Islet of Langerhans (tissue), 1 donor: ENCODE data around the gene PSMD8.
"Not testable (repeated sequence)": the region's sequence is repeated elsewhere in the genome, so short reads cannot be mapped to it uniquely, and the experiment has no call there.

Source experiments
- FAIRE-seq: peaks from one replicate; lab custom pipeline; 2011; peaks lifted over from hg19 to GRCh38; lab: Jason Lieb, UNC

PSMD8 gene

GRCh38 chr19:38374332-38375097, at the start of gene PSMD8:
PSMD8 (plus strand) TSS chr19:38374571; CDS start chr19:38374602, 31 bp downstream.
- FAIRE-seq = peak; percentile 82

- FAIRE-seq = no peak
These were observed 47.8 kb upstream of the PSMD8 start for GRCh38 chr19:38326591-38326990.

DNA sequence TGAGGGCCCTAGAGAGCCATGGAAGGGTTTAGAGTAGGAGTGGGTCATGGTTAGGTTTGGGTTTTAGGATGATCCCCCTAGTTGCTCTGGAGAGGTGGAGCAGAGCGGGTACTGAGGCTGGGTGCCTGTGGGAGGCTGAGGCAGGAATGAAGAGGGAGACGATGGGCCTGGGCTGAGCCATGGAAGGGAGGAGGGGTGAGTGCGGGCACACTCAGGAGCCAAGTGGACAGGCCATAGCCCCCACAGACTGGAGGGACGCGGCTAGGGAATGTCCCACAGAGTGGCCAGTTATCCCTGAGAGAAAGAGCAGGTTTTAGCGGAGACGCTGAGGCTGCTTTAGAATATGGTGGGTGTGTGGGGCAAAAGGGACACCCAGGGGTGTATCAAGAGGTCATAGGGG, 44.7 kb upstream of the PSMD8 start:
- no peak for FAIRE-seq

GRCh38 chr19:38331728-38332127, 42.6 kb upstream of the PSMD8 start:
- no peak for FAIRE-seq

- FAIRE-seq = no peak
These were observed 41.1 kb upstream of the PSMD8 start for GRCh38 chr19:38333245-38333644.

GRCh38 chr19:38335949-38336637, 38.3 kb upstream of the PSMD8 start:
- FAIRE-seq = no peak

DNA sequence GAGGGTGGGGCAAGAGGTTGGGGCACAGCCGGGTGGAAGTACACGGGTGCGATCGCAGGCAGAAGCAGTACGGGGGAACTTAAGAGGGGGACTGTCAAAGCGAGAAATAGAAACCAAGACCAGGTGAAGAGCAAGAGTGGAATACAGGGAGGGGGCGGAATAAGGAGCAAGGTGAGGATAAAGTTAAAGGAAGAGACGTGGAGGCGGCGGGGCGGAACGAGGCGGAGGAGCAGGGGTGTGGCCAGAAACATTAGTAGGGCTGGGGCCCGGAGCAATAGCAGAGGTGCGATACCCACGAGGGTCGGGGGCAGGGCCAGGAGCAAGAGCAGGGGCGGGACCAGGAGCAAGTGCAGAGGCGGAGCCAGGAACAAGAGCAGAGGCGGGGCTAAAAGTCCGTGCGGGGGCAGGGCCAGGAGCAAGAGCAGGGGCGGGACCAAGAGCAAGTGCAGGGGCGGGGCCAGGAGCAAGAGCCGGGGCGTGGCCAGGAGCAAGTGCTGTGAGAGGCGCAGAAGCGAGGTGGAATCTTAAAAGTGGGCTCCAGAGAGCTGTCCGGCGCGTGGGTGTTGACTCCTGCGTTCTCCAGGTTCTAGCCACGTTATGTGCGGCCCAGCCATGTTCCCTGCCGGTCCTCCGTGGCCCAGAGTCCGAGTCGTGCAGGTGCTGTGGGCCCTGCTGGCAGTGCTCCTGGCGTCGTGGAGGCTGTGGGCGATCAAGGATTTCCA, 37.6 kb upstream of the PSMD8 start:
- no peak for FAIRE-seq

GRCh38 chr19:38337360-38337653, 37.1 kb upstream of the PSMD8 start:
- FAIRE-seq = no peak

GRCh38 chr19:38339011-38339410, 35.4 kb upstream of the PSMD8 start:
- not testable (repeated sequence) for FAIRE-seq

DNA sequence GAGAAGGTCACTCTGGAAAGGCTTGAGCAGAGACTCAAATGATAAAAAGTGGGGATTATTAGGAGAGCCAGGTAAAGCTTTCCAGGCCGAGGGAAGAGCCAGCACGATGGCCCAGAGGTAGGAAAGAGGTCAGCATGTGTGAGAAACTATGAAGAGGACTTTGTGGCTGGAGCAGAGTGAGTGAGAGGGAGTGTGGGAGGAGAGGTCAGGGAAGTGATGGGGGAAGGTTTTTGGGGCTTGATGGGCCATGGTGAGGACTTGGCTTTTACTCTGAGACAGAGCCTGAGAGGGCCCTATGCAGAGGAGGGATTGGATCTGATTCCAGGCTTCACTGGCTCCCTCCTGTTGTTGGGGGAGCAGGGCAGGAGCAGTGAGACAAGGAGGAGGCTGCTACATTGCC, 33.4 kb upstream of the PSMD8 start:
- no peak for FAIRE-seq

DNA sequence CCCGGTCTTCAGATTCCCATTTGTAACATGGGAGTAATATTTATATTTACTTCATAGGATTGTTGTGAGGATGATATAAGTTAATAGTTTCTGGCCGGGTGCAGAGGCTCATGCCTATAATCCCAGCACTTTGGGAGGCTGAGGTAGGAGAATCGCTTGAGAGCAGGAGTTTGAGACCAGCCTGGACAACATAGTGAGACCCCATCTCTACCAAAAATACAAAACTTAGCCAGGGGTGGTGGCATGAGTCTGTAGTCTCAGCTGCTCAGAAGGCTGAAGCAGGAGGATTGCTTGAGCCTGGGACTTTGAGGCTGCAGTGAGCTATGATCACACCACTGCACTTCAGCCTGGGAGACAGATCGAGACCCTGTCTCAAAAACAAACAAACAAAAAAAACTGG, 27.5 kb upstream of the PSMD8 start:
- no peak for FAIRE-seq

- FAIRE-seq = no peak
These were observed 23.5 kb upstream of the PSMD8 start for GRCh38 chr19:38350883-38351282.

DNA sequence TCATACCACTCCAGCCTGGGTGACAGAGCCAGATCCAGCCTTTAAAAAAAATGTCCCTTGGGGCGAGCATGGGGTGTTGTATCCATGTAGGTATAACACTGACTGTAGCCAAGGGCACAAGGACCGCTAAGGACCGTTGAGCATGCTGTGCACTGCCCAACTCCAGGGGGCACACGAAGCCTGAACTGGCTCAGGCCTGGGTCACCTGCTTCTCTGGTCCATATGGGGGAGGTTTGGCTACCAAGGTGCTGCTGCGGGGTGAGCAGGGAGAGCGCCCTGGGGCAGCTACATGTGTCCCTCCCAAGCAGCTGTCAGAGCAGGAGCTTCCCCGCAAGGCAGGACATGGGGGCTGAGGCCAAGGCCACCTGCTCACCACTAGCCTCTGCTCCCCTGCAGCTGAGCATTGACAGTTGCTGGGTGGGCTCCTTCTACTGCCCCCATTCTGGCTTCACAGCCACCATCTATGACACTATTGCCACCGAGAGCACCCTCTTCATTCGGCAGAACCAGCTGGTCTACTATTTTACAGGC, 22.4 kb upstream of the PSMD8 start:
- no peak for FAIRE-seq

DNA sequence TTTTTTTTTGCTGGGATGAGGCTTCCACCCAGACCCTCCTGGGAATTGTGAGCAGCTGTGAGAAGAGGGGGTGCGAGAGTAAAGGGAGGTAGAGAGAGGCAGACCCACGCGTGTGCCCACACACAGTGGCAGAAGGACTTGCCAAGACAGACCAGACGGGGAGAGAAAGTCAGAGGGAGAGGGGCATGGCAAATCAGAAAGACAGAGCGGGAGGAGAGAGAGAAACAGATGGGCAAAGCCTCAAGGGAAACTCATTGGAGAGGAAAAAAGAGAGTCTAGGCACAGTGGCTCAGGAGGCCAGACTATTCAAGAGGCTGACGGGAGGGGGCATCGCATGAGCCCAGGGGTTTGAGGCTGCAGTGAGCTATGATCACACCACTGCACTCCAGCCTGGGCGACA, 21.8 kb upstream of the PSMD8 start:
- no peak for FAIRE-seq

DNA sequence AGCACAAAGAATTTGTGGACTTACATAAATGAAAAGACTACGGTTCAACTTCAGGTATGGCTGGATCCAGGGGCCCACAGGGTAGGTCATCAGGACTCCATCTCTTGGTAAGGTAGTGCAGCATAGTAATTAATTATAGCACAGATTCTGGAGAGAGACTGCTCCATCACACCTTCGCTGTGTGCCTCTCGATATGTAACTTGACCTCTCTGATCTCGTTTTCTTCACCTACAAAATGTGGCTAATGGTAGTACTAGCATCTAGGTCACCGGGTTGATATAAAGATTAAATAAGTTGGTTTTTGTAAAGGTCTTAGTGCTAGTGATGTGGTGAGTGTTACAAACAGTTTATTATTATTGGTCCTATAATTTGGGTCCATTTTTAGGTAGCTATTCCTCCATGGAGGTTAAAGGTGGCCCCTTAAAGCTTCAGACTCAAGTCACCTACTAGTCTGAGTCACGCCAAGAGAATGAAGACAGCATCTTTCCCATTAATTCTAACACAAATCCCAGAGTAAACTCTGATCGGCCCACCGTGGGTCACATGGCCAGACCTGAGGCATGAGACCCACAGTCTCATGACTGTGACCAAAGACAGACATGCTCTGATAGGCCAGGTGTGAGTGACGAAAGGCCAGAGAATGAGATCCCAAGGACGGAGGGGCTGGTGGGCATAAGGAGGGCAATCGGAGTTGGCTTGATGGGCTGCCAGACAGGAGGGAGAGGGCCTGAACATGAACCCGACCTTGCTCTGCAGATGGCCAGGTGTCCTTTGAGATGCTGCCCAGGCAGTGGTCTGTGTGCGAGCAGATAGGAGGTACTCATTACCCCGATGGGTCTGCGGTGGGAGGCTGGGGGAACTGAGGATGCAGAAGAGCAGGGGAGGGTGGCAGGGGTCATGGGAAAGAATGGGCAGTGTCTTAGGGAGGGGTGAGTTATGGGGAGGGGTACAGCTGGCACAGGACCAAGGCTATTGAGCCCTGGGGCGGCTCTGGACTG, 18.3 kb upstream of the PSMD8 start:
- no peak for FAIRE-seq

DNA sequence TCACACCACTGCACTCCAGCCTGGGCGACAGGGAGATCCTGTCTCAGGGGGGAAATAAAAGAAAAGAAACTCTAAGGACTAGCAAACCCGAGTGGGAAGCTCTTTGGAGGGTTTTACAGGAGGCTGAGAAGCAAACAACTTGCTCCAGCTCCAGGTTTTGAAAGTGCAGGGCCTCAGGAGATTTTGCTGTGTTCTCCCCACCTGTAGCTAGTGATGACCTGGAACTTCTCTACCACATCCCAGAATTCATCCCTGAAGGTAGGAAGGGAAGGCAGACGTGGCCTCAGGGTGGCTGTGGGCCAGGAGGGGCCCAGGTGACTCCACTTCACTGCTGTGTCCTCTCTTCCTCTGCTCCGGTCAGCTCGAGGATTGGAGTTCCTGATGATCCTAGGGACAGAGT, 16.3 kb upstream of the PSMD8 start:
- FAIRE-seq = no peak

DNA sequence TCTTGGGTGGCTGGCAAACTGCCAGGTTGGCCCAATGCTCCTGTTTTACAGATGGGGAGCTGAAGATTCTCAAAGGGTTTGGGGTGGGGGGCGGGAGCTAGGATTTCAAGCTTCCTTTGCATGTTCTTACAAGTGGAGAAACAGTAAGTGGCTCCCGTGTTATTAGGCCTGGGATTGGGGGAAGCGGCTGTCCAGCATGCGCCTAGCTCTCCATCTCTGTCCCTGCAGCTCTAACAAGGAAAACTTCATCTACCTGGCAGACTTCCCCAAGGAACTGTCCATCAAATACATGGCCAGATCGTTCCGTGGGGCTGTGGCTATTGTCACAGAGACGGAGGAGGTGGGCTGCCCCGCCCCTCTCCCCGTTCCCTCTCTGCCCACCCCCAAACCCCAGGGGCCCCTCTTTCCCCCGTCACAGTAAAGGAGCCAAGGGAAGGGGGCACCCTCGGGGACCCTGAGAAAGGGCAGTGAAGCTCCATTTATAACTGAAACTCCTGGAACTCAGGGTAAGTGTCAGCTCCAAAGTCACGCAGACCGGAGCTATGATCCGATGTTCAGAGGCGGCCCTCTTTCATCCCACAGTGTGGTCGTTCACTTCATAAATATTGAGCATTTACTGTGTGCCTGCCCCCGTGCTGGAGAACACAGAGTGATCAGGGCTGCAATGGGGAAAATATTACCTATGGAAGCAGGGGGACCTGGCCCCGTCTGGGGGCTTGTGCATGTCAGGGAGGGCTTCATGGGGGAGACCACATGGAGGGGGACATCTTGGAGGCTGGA, 14.9 kb upstream of the PSMD8 start:
- no peak for FAIRE-seq

DNA sequence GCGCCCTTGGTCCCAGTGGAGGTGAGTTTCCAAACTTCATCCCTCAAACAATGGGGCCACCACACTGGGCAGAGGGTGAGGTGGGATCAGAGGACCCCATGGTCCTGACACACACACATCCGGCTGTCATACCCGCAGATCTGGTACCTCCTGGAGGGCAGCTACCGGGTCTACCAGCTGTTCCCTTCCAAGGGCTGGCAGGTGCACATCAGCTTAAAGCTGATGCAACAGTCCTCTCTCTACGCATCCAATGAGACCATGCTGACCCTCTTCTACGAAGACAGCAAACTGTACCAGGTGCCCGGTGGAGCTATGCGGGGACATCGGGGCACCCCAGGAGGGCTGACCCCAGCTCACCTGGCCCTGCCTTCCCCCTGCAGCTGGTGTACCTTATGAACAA, 14.0 kb upstream of the PSMD8 start:
- no peak for FAIRE-seq

DNA sequence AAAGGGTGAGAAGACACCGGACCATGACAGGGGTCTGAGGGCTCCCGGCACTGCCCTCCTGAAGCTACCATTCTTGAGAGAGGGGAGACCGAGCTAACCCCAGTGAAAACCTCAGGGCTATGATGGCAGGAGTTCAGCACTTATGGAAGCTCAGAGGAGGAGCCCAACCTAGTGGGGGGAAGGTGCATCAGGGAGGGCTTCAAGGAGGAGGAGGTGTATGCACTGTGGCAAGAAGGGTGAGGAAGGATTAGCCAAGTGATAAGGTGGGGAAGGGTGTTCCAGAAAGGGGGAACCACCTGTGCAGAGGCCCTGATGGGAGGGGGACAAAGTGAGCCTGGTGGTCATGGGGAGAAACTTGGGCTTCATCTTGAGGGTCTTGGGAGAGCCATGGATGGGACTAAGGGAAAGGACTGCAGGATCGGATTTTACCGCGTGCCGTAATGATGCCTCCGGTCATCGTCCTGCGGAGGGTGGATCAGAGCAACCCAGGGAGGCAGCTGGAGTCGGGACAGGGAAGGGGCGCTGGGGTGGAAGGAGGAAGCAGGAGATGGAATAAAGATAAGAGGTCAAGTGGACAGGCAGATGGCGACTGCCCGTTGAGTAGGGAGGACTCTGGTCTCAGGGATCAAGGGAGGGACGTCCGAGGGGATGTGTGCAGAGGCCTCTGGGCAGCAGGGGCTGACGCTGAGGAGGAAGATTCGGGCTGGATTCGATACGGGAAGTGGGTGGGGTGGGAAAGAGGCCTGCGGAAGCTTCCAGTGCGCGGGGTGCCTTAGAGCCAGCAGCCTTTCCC, 13.3 kb upstream of the PSMD8 start:
- FAIRE-seq = no peak

DNA sequence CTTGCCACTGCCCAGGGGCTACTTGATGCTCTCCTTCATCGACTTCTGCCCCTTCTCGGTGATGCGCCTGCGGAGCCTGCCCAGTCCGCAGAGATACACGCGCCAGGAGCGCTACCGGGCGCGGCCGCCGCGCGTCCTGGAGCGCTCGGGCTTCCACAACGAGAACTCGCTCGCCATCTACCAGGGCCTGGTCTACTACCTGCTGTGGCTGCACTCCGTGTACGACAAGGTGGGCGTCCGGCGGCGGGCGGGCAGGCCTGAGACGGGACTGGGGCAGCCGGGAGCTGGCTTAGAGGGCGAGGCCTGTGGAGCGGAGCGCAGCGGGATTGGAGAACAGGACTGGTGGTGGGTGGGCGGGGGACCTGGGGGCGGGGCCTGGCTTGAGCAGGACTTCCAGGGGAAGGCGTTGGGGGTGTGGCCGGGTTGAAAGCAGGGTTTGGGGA, 12.7 kb upstream of the PSMD8 start:
- no peak for FAIRE-seq
